Stimulated activated CD8-positive, alpha-beta memory T cell treated with anti-CD3 and anti-CD28 coated beads, Interleukin-7, amount 100 ng/mL, for 24 hours (primary cell): Measurements from ENCODE around the gene ANAPC2.

Source experiments
- DNase-seq: peaks from one replicate; pipeline ENCODE4 v3.0.0-alpha.2; 2020; ENCODE audit warnings: low read depth

ANAPC2 gene

GRCh38 chr9:137175345-137175961 lies 12.9 kb downstream of the ANAPC2 start:
- DNase-seq = no peak

- DNase-seq = no peak
These were observed 13.6 kb downstream of the ANAPC2 start for GRCh38 chr9:137174722-137175293.

- DNase-seq = no peak
These were observed 14.3 kb downstream of the ANAPC2 start for GRCh38 chr9:137173796-137174664.

GRCh38 chr9:137172901-137173795 lies 15.2 kb downstream of the ANAPC2 start:
- DNase-seq = no peak

GRCh38 chr9:137171149-137171900 lies 17.0 kb downstream of the ANAPC2 start:
- DNase-seq = no peak

- DNase-seq = no peak
These were observed 17.7 kb downstream of the ANAPC2 start for GRCh38 chr9:137170486-137171148.

GRCh38 chr9:137169896-137170358 lies 18.4 kb downstream of the ANAPC2 start, which contains the start of gene LRRC26:
Gene LRRC26, minus strand, starts transcription at chr9:137170051. Its CDS starts 108 bp downstream, at chr9:137169943.
- no peak for DNase-seq

- DNase-seq = no peak
These were observed 19.2 kb downstream of the ANAPC2 start for GRCh38 chr9:137168904-137169856.

- DNase-seq = no peak
These were observed 19.8 kb downstream of the ANAPC2 start for GRCh38 chr9:137168573-137168903.

- DNase-seq = no peak
These were observed 20.4 kb downstream of the ANAPC2 start for GRCh38 chr9:137167747-137168572.

- no peak for DNase-seq
These were observed 21.0 kb downstream of the ANAPC2 start for GRCh38 chr9:137167277-137167746.

GRCh38 chr9:137166380-137167229 lies 21.8 kb downstream of the ANAPC2 start:
- no peak for DNase-seq

- DNase-seq = no peak
These were observed 23.0 kb downstream of the ANAPC2 start for GRCh38 chr9:137165250-137165836.

GRCh38 chr9:137164370-137165249 lies 23.8 kb downstream of the ANAPC2 start:
- no peak for DNase-seq

GRCh38 chr9:137163805-137164204 lies 24.6 kb downstream of the ANAPC2 start:
- no peak for DNase-seq

GRCh38 chr9:137163365-137163715 lies 25.0 kb downstream of the ANAPC2 start:
- no peak for DNase-seq
